ENCODE results near the gene IL34. TPM values are rescaled to one million over a fixed set of nuclear protein-coding genes. Genes with fewer than 3 reads are reported as not detected.

IL34 gene
- total and polyA plus RNA-seq, 9 donors, result 6.2 to 10.9 (median 8.1) TPM

GRCh38 chr16:70688246-70688742, 41.9 kb downstream of the IL34 start:
- no peaks in the 10 kb centered on the region for H3K9me3 ChIP-seq (replicated peaks; ENCODE audit: control insufficient read depth, low read depth, low read length)
- no peak overlapping the region for H3K4me3 ChIP-seq (ENCODE audit: low read length)
- WGBS (ENCODE audit: insufficient coverage), result 35% methylated on average over 7 of the region's 8 CpGs
- DNase-seq, result peak; percentile 86
- peaks cover 91% of the 10 kb centered on the region for H3K4me1 ChIP-seq (ENCODE audit: control insufficient read depth, insufficient read depth, low read length)
- peak overlapping the region; percentile 98 for H3K27ac ChIP-seq (ENCODE audit: low read length)
- H3K36me3 ChIP-seq (ENCODE audit: control insufficient read depth, insufficient read depth, low read length), result peaks cover 13% of the 10 kb centered on the region
- no peaks in the 10 kb centered on the region for H3K27me3 ChIP-seq (ENCODE audit: control insufficient read depth, insufficient read depth, low read length)

GRCh38 chr16:70689035-70689969, 42.9 kb downstream of the IL34 start:
- Histone ChIP-seq H3K4me3 (ENCODE audit: low read length) (no peak overlapping the region), H3K4me1 (ENCODE audit: control insufficient read depth, insufficient read depth, low read length) (peaks cover 91% of the 10 kb centered on the region), H3K27me3 (ENCODE audit: control insufficient read depth, insufficient read depth, low read length) (no peaks in the 10 kb centered on the region), H3K36me3 (ENCODE audit: control insufficient read depth, insufficient read depth, low read length) (peaks cover 7% of the 10 kb centered on the region), H3K9me3 (replicated peaks; ENCODE audit: control insufficient read depth, low read depth, low read length) (no peaks in the 10 kb centered on the region), H3K27ac (ENCODE audit: low read length) (peak overlapping the region; percentile 98)
- DNase-seq, result peak; percentile 73
- WGBS (ENCODE audit: insufficient coverage), result 84% methylated on average over 21 of the region's 22 CpGs

GRCh38 chr16:70689970-70690891, 43.9 kb downstream of the IL34 start:
- Histone ChIP-seq H3K9me3 (replicated peaks; ENCODE audit: control insufficient read depth, low read depth, low read length) (no peaks in the 10 kb centered on the region), H3K27me3 (ENCODE audit: control insufficient read depth, insufficient read depth, low read length) (no peaks in the 10 kb centered on the region), H3K36me3 (ENCODE audit: control insufficient read depth, insufficient read depth, low read length) (peaks cover 7% of the 10 kb centered on the region), H3K4me3 (ENCODE audit: low read length) (no peak overlapping the region), H3K4me1 (ENCODE audit: control insufficient read depth, insufficient read depth, low read length) (peaks cover 91% of the 10 kb centered on the region), H3K27ac (ENCODE audit: low read length) (peak overlapping the region; percentile 98)
- WGBS (ENCODE audit: insufficient coverage), result 83% methylated on average over 12 of the region's 16 CpGs
- peak; percentile 91 for DNase-seq

- peaks cover 7% of the 10 kb centered on the region for H3K36me3 ChIP-seq (ENCODE audit: control insufficient read depth, insufficient read depth, low read length)
- H3K27ac ChIP-seq (ENCODE audit: low read length), result peak overlapping the region; percentile 98
- 77% methylated on average over 24 of the region's 26 CpGs for WGBS (ENCODE audit: insufficient coverage)
- no peak overlapping the region for H3K4me3 ChIP-seq (ENCODE audit: low read length)
- DNase-seq, result peak; percentile 96
- no peaks in the 10 kb centered on the region for H3K27me3 ChIP-seq (ENCODE audit: control insufficient read depth, insufficient read depth, low read length)
- H3K4me1 ChIP-seq (ENCODE audit: control insufficient read depth, insufficient read depth, low read length), result peaks cover 100% of the 10 kb centered on the region
- H3K9me3 ChIP-seq (replicated peaks; ENCODE audit: control insufficient read depth, low read depth, low read length), result no peaks in the 10 kb centered on the region
Observed at GRCh38 chr16:70691223-70692129, 45.1 kb downstream of the IL34 start.

GRCh38 chr16:70692130-70692872, 45.9 kb downstream of the IL34 start:
- H3K4me3 ChIP-seq (ENCODE audit: low read length), result no peak overlapping the region
- 48% methylated on average over 9 of the region's 14 CpGs for WGBS (ENCODE audit: insufficient coverage)

GRCh38 chr16:70692873-70693671, 46.7 kb downstream of the IL34 start:
- Histone ChIP-seq H3K27me3 (ENCODE audit: control insufficient read depth, insufficient read depth, low read length) (no peaks in the 10 kb centered on the region), H3K27ac (ENCODE audit: low read length) (peak overlapping the region; percentile 98), H3K4me3 (ENCODE audit: low read length) (no peak overlapping the region), H3K4me1 (ENCODE audit: control insufficient read depth, insufficient read depth, low read length) (peaks cover 100% of the 10 kb centered on the region), H3K9me3 (replicated peaks; ENCODE audit: control insufficient read depth, low read depth, low read length) (no peaks in the 10 kb centered on the region), H3K36me3 (ENCODE audit: control insufficient read depth, insufficient read depth, low read length) (peaks cover 14% of the 10 kb centered on the region)
- WGBS (ENCODE audit: insufficient coverage), result 58% methylated on average over 24 of the region's 29 CpGs
- peak; percentile 91 for DNase-seq

More at GRCh38 chr16:70692130-70692872, 45.9 kb downstream of the IL34 start:
- Histone ChIP-seq H3K4me1 (ENCODE audit: control insufficient read depth, insufficient read depth, low read length) (peaks cover 100% of the 10 kb centered on the region), H3K9me3 (replicated peaks; ENCODE audit: control insufficient read depth, low read depth, low read length) (no peaks in the 10 kb centered on the region), H3K27me3 (ENCODE audit: control insufficient read depth, insufficient read depth, low read length) (no peaks in the 10 kb centered on the region), H3K27ac (ENCODE audit: low read length) (peak overlapping the region; percentile 98), H3K36me3 (ENCODE audit: control insufficient read depth, insufficient read depth, low read length) (peaks cover 7% of the 10 kb centered on the region)
- DNase-seq, result no peak

- Histone ChIP-seq H3K36me3 (ENCODE audit: control insufficient read depth, insufficient read depth, low read length) (peaks cover 17% of the 10 kb centered on the region), H3K9me3 (replicated peaks; ENCODE audit: control insufficient read depth, low read depth, low read length) (no peaks in the 10 kb centered on the region), H3K27me3 (ENCODE audit: control insufficient read depth, insufficient read depth, low read length) (no peaks in the 10 kb centered on the region), H3K4me3 (ENCODE audit: low read length) (no peak overlapping the region), H3K4me1 (ENCODE audit: control insufficient read depth, insufficient read depth, low read length) (peaks cover 100% of the 10 kb centered on the region), H3K27ac (ENCODE audit: low read length) (peak overlapping the region; percentile 98)
- peak; percentile 69 for DNase-seq
- WGBS (ENCODE audit: insufficient coverage), result 75% methylated on average over 10 of the region's 17 CpGs
Observed at GRCh38 chr16:70694088-70694867, 47.9 kb downstream of the IL34 start.

- Histone ChIP-seq H3K4me1 (ENCODE audit: control insufficient read depth, insufficient read depth, low read length) (peaks cover 100% of the 10 kb centered on the region), H3K27me3 (ENCODE audit: control insufficient read depth, insufficient read depth, low read length) (no peaks in the 10 kb centered on the region), H3K4me3 (ENCODE audit: low read length) (no peak overlapping the region), H3K27ac (ENCODE audit: low read length) (peak overlapping the region; percentile 98), H3K36me3 (ENCODE audit: control insufficient read depth, insufficient read depth, low read length) (peaks cover 17% of the 10 kb centered on the region), H3K9me3 (replicated peaks; ENCODE audit: control insufficient read depth, low read depth, low read length) (no peaks in the 10 kb centered on the region)
- DNase-seq, result no peak
- 76% methylated on average over 3 of the region's 4 CpGs for WGBS (ENCODE audit: insufficient coverage)
Observed at GRCh38 chr16:70694868-70695218, 48.5 kb downstream of the IL34 start.
